Transverse colon (tissue), 4 donors: ENCODE data around the gene TTF2. TPM values are rescaled to one million over a fixed set of nuclear protein-coding genes. Genes with fewer than 3 reads are reported as not detected.

Source experiments
- DNase-seq: peaks from one replicate; pipeline ENCODE4 v3.0.0-alpha.2; 2019
- H3K27ac ChIP-seq, 4 donors: fragments of 200-600 bp; sonication (generic); 2 replicates each; pipeline ENCODE4 v1.5.1; 2016 to 2018; ENCODE audit warnings: inconsistent platforms in 4 of 4
- H3K27me3 ChIP-seq: fragments of 200-600 bp; sonication (generic); 2 replicates; pipeline ENCODE4 v1.5.1; 2017; ENCODE audit warnings: inconsistent platforms
- H3K36me3 ChIP-seq, 4 donors: fragments of 200-600 bp; sonication (generic); 2 replicates each; pipeline ENCODE4 v1.5.1; 2017 to 2019; ENCODE audit warnings: inconsistent platforms in 4 of 4
- H3K4me1 ChIP-seq, 4 donors: fragments of 200-600 bp; sonication (generic); 2 replicates each; pipeline ENCODE4 v1.5.1; 2017 to 2020; ENCODE audit warnings: inconsistent platforms in 4 of 4
- H3K4me3 ChIP-seq, 4 donors: fragments of 200-600 bp; sonication (generic); 1 replicate in 1 of 4; 2 replicates in 3 of 4; pipeline versions ENCODE4 v1.5.1 to v1.6.1; 2017 to 2019; ENCODE audit warnings: inconsistent platforms in 4 of 4
- H3K9me3 ChIP-seq, 2 donors: fragments of 200-600 bp; sonication (generic); 2 replicates each; pipeline ENCODE4 v1.5.1; 2017 to 2019; ENCODE audit warnings: inconsistent platforms in 2 of 2
- CTCF ChIP-seq, 5 experiments: fragments of 200-600 bp in 3 of 5; fragments of 450-650 bp in 2 of 5; sonication (generic) in 3 of 5; IDR thresholded peaks; 1 replicate in 2 of 5; 2 replicates in 3 of 5; pipeline ENCODE4 v1.5.1; 2016 to 2017; ENCODE audit warnings: antibody characterized with exemption in 5 of 5, inconsistent platforms in 3 of 5, mild to moderate bottlenecking in 2 of 5, moderate library complexity in 1 of 5
- EP300 ChIP-seq: sonication (generic); formaldehyde crosslinking; IDR thresholded peaks from one replicate; pipeline ENCODE4 v1.6.1; 2017; ENCODE audit warnings: antibody characterized with exemption, low read depth
- POLR2A ChIP-seq: fragments of 450-650 bp; IDR thresholded peaks from one replicate; pipeline ENCODE4 v1.6.1; 2016; ENCODE audit warnings: antibody characterized with exemption, mild to moderate bottlenecking, moderate library complexity
- POLR2AphosphoS5 ChIP-seq, 3 donors: sonication (generic); formaldehyde crosslinking; IDR thresholded peaks; one replicate each; pipeline ENCODE4 v1.6.1; 2016; ENCODE audit warnings: antibody characterized with exemption in 3 of 3
- WGBS, 2 donors: methylation state at CpG; one replicate each; pipeline ENCODE4 v1.1.5; 2018; ENCODE audit warnings: low coverage in 1 of 2; 5-methylcytosine and 5-hydroxymethylcytosine counted together
- in situ Hi-C, 4 donors: fragments of 200-750 bp; cut with MboI; loops; one replicate each; pipeline versions ENCODE4 v1.15.0 to v1.15.1; 2017; ENCODE audit warnings: low sequenced_read_pairs in 3 of 4, low pct_ligation_motif_present in 1 of 4, low pct_unique_long_range_greater_than_20kb in 1 of 4
- intact Hi-C: fragments of 100-400 bp; cut with DNase I; formaldehyde crosslinking; loops from one replicate; pipeline ENCODE4 v1.15.1; 2023; ENCODE audit warnings: low total_unique reads
- total RNA-seq, 4 donors: library from RNA; depleted of rRNA; stranded (reverse); fragments of >200 nt; gene quantifications; one replicate each; pipeline ENCODE4 v1.1.0, GENCODE V29; 2016

Gene TTF2
- total RNA-seq, 4 donors from 2014 or later: 9.6 to 25.9 (median 16.6) TPM

DNA sequence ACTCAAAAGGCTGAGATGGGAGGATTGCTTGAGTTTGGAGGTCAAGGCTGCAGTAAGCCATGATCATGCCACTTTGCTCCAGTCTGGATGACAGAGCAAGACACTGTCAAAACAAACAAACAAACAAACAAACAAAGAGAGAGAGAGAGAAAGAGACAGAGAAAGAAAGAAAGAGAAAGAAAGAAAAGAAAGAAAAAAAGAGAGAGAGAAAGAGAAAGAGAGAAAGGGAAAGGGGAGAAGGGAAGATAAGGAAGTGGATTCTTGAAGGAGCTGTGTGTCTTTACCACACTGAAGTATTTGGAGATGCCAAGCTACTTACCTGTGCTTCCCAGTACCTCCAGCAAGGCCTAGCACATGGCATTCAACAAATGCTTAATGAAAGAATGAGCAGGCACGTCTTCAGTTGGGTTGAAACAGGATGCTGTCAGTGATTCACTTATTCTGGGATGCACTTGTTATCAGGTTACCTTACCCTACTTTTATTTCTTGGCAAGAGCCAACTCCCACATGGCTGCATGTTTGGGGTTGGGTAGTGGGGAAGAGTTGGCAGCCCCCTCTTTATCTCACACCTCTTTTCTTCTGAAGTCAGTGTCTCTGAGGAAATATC, 29.8 kb upstream of the TTF2 start:
- Histone ChIP-seq H3K27ac (no peak overlapping the region), H3K36me3 (no peaks in the 10 kb centered on the region), H3K9me3 (no peaks in the 10 kb centered on the region), H3K27me3 (no peaks in the 10 kb centered on the region), H3K4me1 (no peaks in the 10 kb centered on the region), H3K4me3 (no peak overlapping the region)
- DNase-seq: no peak
- 80 to 86% methylated on average over 1 of the region's 1 CpG for WGBS, 2 donors
- intact Hi-C loops (loop anchor here (5.0 kb wide), 1 partner anchor 757 kb away; no protein-coding TSS in a partner anchor), in situ Hi-C loops (loop anchor here in 2 of 4 donors (25.0 kb wide), 1 partner anchor 443 kb away; no protein-coding TSS in a partner anchor)
- TF ChIP-seq POLR2AphosphoS5 (IDR thresholded peaks at IDR 0.05): no peak
- no peak for TF ChIP-seq CTCF (IDR thresholded peaks at IDR 0.05)
- TF ChIP-seq EP300: no peak
- no peak for TF ChIP-seq POLR2A

- Histone ChIP-seq H3K9me3 (no peaks in the 10 kb centered on the region), H3K4me3 (no peak overlapping the region), H3K27ac (no peak overlapping the region), H3K36me3 (no peaks in the 10 kb centered on the region), H3K27me3 (no peaks in the 10 kb centered on the region), H3K4me1 (no peaks in the 10 kb centered on the region)
- 98 to 100% methylated on average over 3 of the region's 3 CpGs for WGBS, 2 donors
- in situ Hi-C loops: loop anchor here in 2 of 4 donors (25.0 kb wide), 1 partner anchor 445 kb away; no protein-coding TSS in a partner anchor
- intact Hi-C loops: loop anchor here (5.0 kb wide), 1 partner anchor 755 kb away; no protein-coding TSS in a partner anchor
- DNase-seq: no peak
- no peak for TF ChIP-seq POLR2A
- no peak for TF ChIP-seq POLR2AphosphoS5 (IDR thresholded peaks at IDR 0.05)
- no peak for TF ChIP-seq CTCF (IDR thresholded peaks at IDR 0.05)
- no peak for TF ChIP-seq EP300
Observed at GRCh38 chr1:117032266-117032665, 27.9 kb upstream of the TTF2 start.

DNA sequence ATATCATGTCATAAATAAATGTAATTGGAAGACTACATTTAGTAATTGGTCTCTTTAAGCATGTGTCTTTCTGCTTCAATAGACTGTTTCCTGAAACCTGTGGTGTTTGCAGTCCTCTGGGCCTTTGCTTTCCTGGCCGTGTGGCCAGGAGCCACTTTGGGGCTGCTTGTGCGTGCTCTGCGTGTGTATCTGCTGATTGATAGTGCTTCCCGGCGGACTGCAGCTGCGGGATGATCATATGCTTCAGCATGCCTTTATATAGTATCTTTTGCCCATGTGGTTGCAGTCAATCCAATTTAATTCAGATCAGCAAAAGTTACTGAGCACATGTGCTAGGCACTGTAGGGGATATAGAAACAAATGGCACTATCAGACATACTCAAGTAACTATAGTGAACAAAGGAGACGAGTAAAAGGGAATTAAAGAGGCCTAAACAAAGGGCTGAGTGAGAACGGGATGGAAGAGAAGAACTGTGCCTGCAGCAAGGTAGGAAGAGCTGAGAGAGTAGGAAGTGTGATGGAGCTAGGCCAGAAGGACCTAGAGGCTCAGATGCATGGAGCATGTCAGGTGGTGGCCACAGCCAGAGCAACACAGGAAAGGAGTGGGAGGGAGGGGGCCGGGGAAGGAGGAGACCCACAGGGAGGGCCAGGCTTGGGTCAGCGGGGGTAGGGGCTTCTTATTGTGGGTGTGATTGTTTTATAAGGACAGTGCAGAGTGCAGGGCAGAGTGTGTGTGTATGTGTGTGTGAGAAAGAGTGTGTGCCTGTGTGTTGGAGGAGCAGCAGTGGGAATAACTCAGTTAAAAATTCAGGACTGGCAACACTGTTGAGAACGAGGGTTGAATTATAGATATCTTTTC, 27.2 kb upstream of the TTF2 start:
- TF ChIP-seq POLR2A: no peak
- TF ChIP-seq EP300: no peak
- no peak for TF ChIP-seq POLR2AphosphoS5 (IDR thresholded peaks at IDR 0.05)
- TF ChIP-seq CTCF (IDR thresholded peaks at IDR 0.05): no peak
- H3K9me3 ChIP-seq: no peaks in the 10 kb centered on the region
- no peaks in the 10 kb centered on the region for H3K4me1 ChIP-seq
- in situ Hi-C loops (loop anchor here in 2 of 4 donors (25.0 kb wide), 1 partner anchor 446 kb away; no protein-coding TSS in a partner anchor), intact Hi-C loops (loop anchor here (5.0 kb wide), 1 partner anchor 754 kb away; no protein-coding TSS in a partner anchor)
- DNase-seq: no peak
- no peak overlapping the region for H3K4me3 ChIP-seq
- no peak overlapping the region for H3K27ac ChIP-seq
- no peaks in the 10 kb centered on the region for H3K36me3 ChIP-seq
- 78 to 81% methylated on average over 5 to 11 of the region's 11 CpGs for WGBS, 2 donors
- H3K27me3 ChIP-seq: no peaks in the 10 kb centered on the region

GRCh38 chr1:117033772-117034171, 26.4 kb upstream of the TTF2 start:
- Histone ChIP-seq H3K4me3 (no peak overlapping the region), H3K9me3 (no peaks in the 10 kb centered on the region), H3K27me3 (no peaks in the 10 kb centered on the region), H3K36me3 (no peaks in the 10 kb centered on the region), H3K27ac (no peak overlapping the region), H3K4me1 (no peaks in the 10 kb centered on the region)
- no peak for TF ChIP-seq POLR2AphosphoS5 (IDR thresholded peaks at IDR 0.05)
- no peak for TF ChIP-seq CTCF (IDR thresholded peaks at IDR 0.05)
- TF ChIP-seq EP300: no peak
- TF ChIP-seq POLR2A: no peak
- intact Hi-C loops: loop anchor here (5.0 kb wide), 1 partner anchor 754 kb away; no protein-coding TSS in a partner anchor
- WGBS, 2 donors: 84% methylated on average over 7 of the region's 7 CpGs
- in situ Hi-C loops: loop anchor here in 2 of 4 donors (25.0 kb wide), 1 partner anchor 446 kb away; no protein-coding TSS in a partner anchor
- DNase-seq: no peak
